ENCODE results near the gene SLC4A5. TPM values are rescaled to one million over a fixed set of nuclear protein-coding genes. Genes with fewer than 3 reads are reported as not detected.
A peak's percentile ranks its signal among the peaks of the same experiment; 100 is the strongest.

The SLC4A5 gene
- total RNA-seq, 6 donors from 2014 or later, result 3.2 to 47.1 (median 11.0) TPM

DNA sequence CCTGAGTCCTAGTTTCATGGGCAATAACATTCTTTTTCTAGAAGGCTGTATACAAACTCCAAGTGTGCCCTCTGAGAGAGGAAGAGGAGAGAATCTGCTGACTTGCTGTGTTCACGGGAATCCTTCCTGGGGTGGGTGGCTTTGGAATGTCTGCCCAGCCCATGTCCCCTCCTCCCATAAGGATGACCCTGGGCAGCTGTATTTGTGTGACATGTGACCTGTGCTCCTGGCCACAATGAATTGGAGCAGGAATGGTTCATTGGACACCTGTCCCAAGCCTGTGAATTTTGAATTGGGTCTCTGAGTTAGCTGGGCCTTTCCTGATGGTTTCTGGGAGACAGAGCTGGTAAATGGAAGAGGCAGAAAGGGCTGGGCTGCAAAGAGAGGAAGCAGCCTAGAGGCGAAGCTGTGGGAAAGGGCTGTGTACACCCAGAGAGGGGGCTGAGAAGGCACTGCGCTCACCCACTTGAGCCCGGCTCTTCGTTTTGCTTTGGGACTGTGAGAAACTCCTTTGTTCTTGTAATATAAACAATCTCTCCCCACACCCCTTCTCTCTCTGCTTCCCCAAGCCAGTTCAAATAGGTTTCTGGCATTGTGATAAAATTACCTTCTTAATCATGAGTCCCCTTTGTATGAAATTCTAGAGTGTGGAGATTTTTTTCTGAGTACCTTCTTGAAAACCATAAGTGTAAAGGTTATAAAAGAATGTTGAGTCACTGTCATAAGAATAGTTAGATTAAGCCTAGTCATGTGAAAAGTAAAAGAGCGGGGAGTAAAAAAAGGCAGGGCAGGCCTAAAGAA is 49.8 kb downstream of the SLC4A5 start:
- 43 to 60% methylated on average over 6 of the region's 6 CpGs for WGBS, 2 donors
- peaks cover 9 to 44% (median 20%) of the 10 kb centered on the region in 4 donors for H3K4me1 ChIP-seq
- peak overlapping the region; percentile 48 to 76 (median 62) for H3K27ac ChIP-seq
- ATAC-seq (ENCODE audit: low FRiP score in 2 of 2) (peak in 1 of 2 donors; percentile 39), DNase-seq (peak in 1 of 2 donors; percentile 37)
- no peak overlapping the region for H3K4me3 ChIP-seq
- H3K9me3 ChIP-seq, result no peaks in the 10 kb centered on the region
- H3K36me3 ChIP-seq, result no peaks in the 10 kb centered on the region
- no peak for TF ChIP-seq POLR2A (IDR thresholded peaks at IDR 0.05)
- TF ChIP-seq EP300 (IDR thresholded peaks at IDR 0.05), result no peak
- TF ChIP-seq CTCF (IDR thresholded peaks at IDR 0.05), result no peak
- no peak for TF ChIP-seq POLR2AphosphoS5 (IDR thresholded peaks at IDR 0.05)
- H3K27me3 ChIP-seq, result no peaks in the 10 kb centered on the region

DNA sequence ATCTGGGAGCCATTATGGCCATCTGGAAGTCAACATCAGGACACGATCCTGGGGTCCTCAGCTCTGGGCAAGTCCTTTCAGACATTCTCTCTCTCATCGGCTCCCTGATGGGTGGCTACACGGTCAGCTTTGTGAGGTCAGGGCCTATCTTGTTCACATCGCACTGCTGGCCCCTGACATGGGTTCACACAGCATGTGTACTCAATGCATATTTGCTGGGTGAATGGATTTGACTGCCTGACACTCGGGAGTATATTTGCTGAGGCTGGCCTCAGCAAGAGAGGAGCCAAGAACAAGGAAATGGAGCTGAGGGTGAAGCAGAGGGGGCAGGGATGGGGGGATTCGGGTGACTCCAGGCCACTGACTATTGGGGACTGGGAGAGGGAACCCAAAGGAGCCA is 50.5 kb downstream of the SLC4A5 start:
- H3K27ac ChIP-seq, result peak overlapping the region in 3 of 4 donors; percentile 62 to 72 (median 63)
- TF ChIP-seq POLR2A (IDR thresholded peaks at IDR 0.05), result no peak
- no peak for TF ChIP-seq CTCF (IDR thresholded peaks at IDR 0.05)
- TF ChIP-seq EP300 (IDR thresholded peaks at IDR 0.05), result no peak
- TF ChIP-seq POLR2AphosphoS5 (IDR thresholded peaks at IDR 0.05), result no peak
- no peak overlapping the region for H3K4me3 ChIP-seq
- H3K36me3 ChIP-seq, result no peaks in the 10 kb centered on the region
- no peaks in the 10 kb centered on the region for H3K27me3 ChIP-seq
- H3K4me1 ChIP-seq, result peaks cover 9 to 44% (median 20%) of the 10 kb centered on the region in 4 donors
- 73 to 89% methylated on average over 6 of the region's 6 CpGs for WGBS, 2 donors
- ATAC-seq (ENCODE audit: low FRiP score in 2 of 2), result peak in 1 of 2 donors; percentile 27
- no peaks in the 10 kb centered on the region for H3K9me3 ChIP-seq
- DNase-seq, result peak in 1 of 2 donors; percentile 32

- DNase-seq (no peak), ATAC-seq (ENCODE audit: low FRiP score in 2 of 2) (no peak)
- Histone ChIP-seq H3K4me3 (no peak overlapping the region), H3K27ac (peak overlapping the region in 3 of 4 donors; percentile 62 to 72 (median 63)), H3K9me3 (no peaks in the 10 kb centered on the region), H3K27me3 (no peaks in the 10 kb centered on the region), H3K4me1 (peaks cover 9 to 44% (median 20%) of the 10 kb centered on the region in 4 donors), H3K36me3 (no peaks in the 10 kb centered on the region)
- TF ChIP-seq EP300 (IDR thresholded peaks at IDR 0.05) (no peak), POLR2AphosphoS5 (IDR thresholded peaks at IDR 0.05) (no peak)
- 87 to 93% methylated on average over 6 of the region's 6 CpGs for WGBS, 2 donors
Measured at GRCh38 chr2:74291886-74292621, 51.2 kb downstream of the SLC4A5 start.

GRCh38 chr2:74291218-74291544 is 52.0 kb downstream of the SLC4A5 start:
- peak overlapping the region in 3 of 4 donors; percentile 27 to 78 (median 53) for H3K27ac ChIP-seq
- peak in 1 of 2 donors; percentile 22 for DNase-seq
- 45 to 64% methylated on average over 2 of the region's 2 CpGs for WGBS, 2 donors
- no peak for TF ChIP-seq POLR2AphosphoS5 (IDR thresholded peaks at IDR 0.05)
- no peak for TF ChIP-seq CTCF (IDR thresholded peaks at IDR 0.05)
- TF ChIP-seq EP300 (IDR thresholded peaks at IDR 0.05), result no peak
- TF ChIP-seq POLR2A (IDR thresholded peaks at IDR 0.05), result no peak
- H3K4me3 ChIP-seq, result no peak overlapping the region
- H3K27me3 ChIP-seq, result no peaks in the 10 kb centered on the region
- ATAC-seq (ENCODE audit: low FRiP score in 2 of 2), result no peak
- peaks cover 9 to 44% (median 20%) of the 10 kb centered on the region in 4 donors for H3K4me1 ChIP-seq
- no peaks in the 10 kb centered on the region for H3K9me3 ChIP-seq
- no peaks in the 10 kb centered on the region for H3K36me3 ChIP-seq

DNA sequence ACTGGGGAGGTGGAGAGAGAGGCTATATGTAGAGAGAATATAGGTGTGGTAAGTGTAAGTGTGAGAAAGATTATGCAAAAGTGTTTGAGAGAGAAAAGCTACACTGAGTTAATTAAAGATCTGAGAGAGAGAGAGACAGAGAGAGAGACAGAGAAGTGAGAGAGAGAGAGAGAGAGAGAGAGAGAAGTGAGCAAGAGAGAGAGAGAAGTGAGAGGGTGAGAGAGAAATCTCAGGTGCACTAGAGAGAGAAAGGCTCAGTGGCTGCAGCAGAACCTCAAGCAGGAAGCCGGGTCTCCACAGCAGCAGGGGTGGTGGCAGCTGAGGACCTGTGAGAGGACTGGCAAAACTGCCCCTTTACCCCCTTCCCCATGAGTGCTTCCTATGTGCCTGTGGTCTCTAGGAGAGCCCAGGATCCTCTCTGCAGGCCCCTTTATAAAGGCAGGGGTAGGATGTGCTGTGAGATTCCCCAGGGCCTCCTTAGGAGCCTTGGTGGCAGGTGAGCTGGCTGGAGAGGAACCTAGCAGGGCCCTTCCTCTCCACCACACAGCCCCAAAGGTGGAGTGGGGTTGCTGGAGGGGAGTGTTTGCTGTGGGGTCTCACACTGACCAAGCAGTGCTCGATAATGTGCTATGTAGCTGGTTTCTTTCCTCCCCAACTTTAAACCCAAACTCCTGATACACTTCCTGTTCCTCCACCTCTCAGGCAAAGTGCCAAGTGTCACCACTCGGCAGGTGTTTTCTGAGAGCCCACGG is 52.6 kb downstream of the SLC4A5 start:
- DNase-seq (no peak), ATAC-seq (ENCODE audit: low FRiP score in 2 of 2) (peak in 1 of 2 donors; percentile 18)
- no peak for TF ChIP-seq EP300 (IDR thresholded peaks at IDR 0.05)
- no peak for TF ChIP-seq CTCF (IDR thresholded peaks at IDR 0.05)
- no peak for TF ChIP-seq POLR2AphosphoS5 (IDR thresholded peaks at IDR 0.05)
- TF ChIP-seq POLR2A (IDR thresholded peaks at IDR 0.05), result no peak
- H3K27me3 ChIP-seq, result no peaks in the 10 kb centered on the region
- H3K9me3 ChIP-seq, result no peaks in the 10 kb centered on the region
- no peak overlapping the region for H3K4me3 ChIP-seq
- peak overlapping the region; percentile 27 to 78 (median 58) for H3K27ac ChIP-seq
- 15 to 38% methylated on average over 4 of the region's 4 CpGs for WGBS, 2 donors
- no peaks in the 10 kb centered on the region for H3K36me3 ChIP-seq
- peaks cover 9 to 44% (median 20%) of the 10 kb centered on the region in 4 donors for H3K4me1 ChIP-seq

Measured in upper lobe of left lung (tissue), 6 donors.